Transverse colon (tissue), 4 donors: ENCODE data around the gene RAPGEF5.

Experiments
- CTCF ChIP-seq, 5 experiments: fragments of 200-600 bp in 3 of 5; fragments of 450-650 bp in 2 of 5; sonication (generic) in 3 of 5; IDR thresholded peaks; 1 replicate in 2 of 5; 2 replicates in 3 of 5; pipeline ENCODE4 v1.5.1; 2016 to 2017; ENCODE audit warnings: antibody characterized with exemption in 5 of 5, inconsistent platforms in 3 of 5, mild to moderate bottlenecking in 2 of 5, moderate library complexity in 1 of 5
- EP300 ChIP-seq: sonication (generic); formaldehyde crosslinking; IDR thresholded peaks from one replicate; pipeline ENCODE4 v1.6.1; 2017; ENCODE audit warnings: antibody characterized with exemption, low read depth
- POLR2A ChIP-seq: fragments of 450-650 bp; IDR thresholded peaks from one replicate; pipeline ENCODE4 v1.6.1; 2016; ENCODE audit warnings: antibody characterized with exemption, mild to moderate bottlenecking, moderate library complexity
- POLR2AphosphoS5 ChIP-seq, 3 donors: sonication (generic); formaldehyde crosslinking; IDR thresholded peaks; one replicate each; pipeline ENCODE4 v1.6.1; 2016; ENCODE audit warnings: antibody characterized with exemption in 3 of 3

- TF ChIP-seq CTCF (IDR thresholded peaks at IDR 0.05) = no peak
- no peak for TF ChIP-seq POLR2AphosphoS5 (IDR thresholded peaks at IDR 0.05)
- TF ChIP-seq EP300 = no peak
- TF ChIP-seq POLR2A = no peak
Measured at GRCh38 chr7:22129819-22130580, 227.0 kb downstream of the RAPGEF5 start.
